MM.1S (cell line): ENCODE results near the gene PPARD.

ENCODE experiments used
- CTCF ChIP-seq: fragments of 300-600 bp; sonication (generic); IDR thresholded peaks from 2 replicates; pipeline ENCODE4 v1.5.1; 2016; ENCODE audit warnings: antibody characterized with exemption, low read length, mixed read lengths
- EZH2 ChIP-seq: fragments of 300-600 bp; sonication (generic); optimal IDR thresholded peaks from 2 replicates; pipeline ENCODE3; 2017; ENCODE audit warnings: low read depth, mild to moderate bottlenecking, antibody characterized with exemption, low read length, mixed read lengths
- EZH2phosphoT487 ChIP-seq: fragments of 300-600 bp; sonication (generic); IDR thresholded peaks from 2 replicates; pipeline ENCODE4 v1.6.1; 2018; ENCODE audit warnings: antibody characterized with exemption, low read length

GRCh38 chr6:35312076-35312800 is 30.1 kb upstream of the PPARD start:
- TF ChIP-seq CTCF (no peak), EZH2phosphoT487 (no peak), EZH2 (no peak)
